Gastrocnemius medialis (tissue), 4 donors: Measurements from ENCODE around the gene RBM48.

Experiments
- CTCF ChIP-seq, 5 experiments: fragments of 450-650 bp in 3 of 5; fragments of 200-600 bp in 2 of 5; sonication (generic) in 2 of 5; IDR thresholded peaks in 4 of 5; conservative IDR thresholded peaks in 1 of 5; 1 replicate in 4 of 5; 2 replicates in 1 of 5; pipeline ENCODE4 v1.5.1; 2016 to 2019; ENCODE audit warnings: antibody characterized with exemption in 5 of 5, mild to moderate bottlenecking in 3 of 5, moderate library complexity in 3 of 5
- POLR2A ChIP-seq, 2 donors: fragments of 450-650 bp; IDR thresholded peaks; one replicate each; pipeline ENCODE4 v1.6.1; 2017; ENCODE audit warnings: antibody characterized with exemption in 2 of 2, mild to moderate bottlenecking in 2 of 2, moderate library complexity in 2 of 2

DNA sequence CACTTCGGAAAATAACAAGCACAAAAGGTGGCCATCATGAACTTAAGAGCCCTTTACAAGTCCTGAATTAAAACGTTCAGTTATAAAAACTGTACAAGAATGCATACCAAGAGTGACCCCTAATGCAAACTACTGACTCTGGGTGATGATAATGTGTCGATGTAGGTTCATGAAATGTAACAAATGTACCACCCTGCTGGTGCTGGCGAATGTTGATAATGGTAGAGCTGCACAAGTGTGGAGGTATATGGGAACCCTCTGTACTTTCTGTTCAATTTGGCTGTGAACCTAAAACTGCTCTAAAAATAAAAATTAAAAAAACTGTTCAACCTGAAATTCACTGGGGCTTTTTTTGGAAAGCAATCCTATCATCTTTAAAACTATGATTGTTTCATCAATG lies 58.2 kb downstream of the RBM48 start:
- TF ChIP-seq CTCF (IDR thresholded peaks at IDR 0.05 in 4 of 5, conservative IDR thresholded peaks at IDR 0.05 in 1 of 5) = no peak
- TF ChIP-seq POLR2A (IDR thresholded peaks at IDR 0.05) = no peak
